ENCODE data around the gene ERN1.

ERN1 gene

GRCh38 chr17:64057701-64058263, 72.2 kb downstream of the ERN1 start:
- no peak overlapping the region for H3K9ac ChIP-seq (ENCODE audit: low read depth, low read length, poor library complexity, severe bottlenecking)
- no peaks in the 10 kb centered on the region for H3F3A ChIP-seq (ENCODE audit: low read depth)
- no peaks in the 10 kb centered on the region for H3K36me3 ChIP-seq (ENCODE audit: insufficient read depth, low read length)
- H3K4me2 ChIP-seq (ENCODE audit: low read depth, low read length, poor library complexity, severe bottlenecking), result no peak overlapping the region
- no peak overlapping the region for H3K4me3 ChIP-seq (ENCODE audit: low read length, poor library complexity, severe bottlenecking)
- no peaks in the 10 kb centered on the region for H3K9me2 ChIP-seq (replicated peaks; ENCODE audit: low read depth, low read length)
- H3K27me3 ChIP-seq (ENCODE audit: insufficient read depth, low read length, poor library complexity, severe bottlenecking), result no peaks in the 10 kb centered on the region
- no peaks in the 10 kb centered on the region for H4K20me1 ChIP-seq (ENCODE audit: insufficient read depth, low read length, poor library complexity, severe bottlenecking)
- TF ChIP-seq CTCF (conservative IDR thresholded peaks at IDR 0.05; ENCODE audit: low read length) (no peak), EZH2phosphoT487 (IDR thresholded peaks at IDR 0.05; ENCODE audit: borderline replicate concordance) (no peak)
- no peaks in the 10 kb centered on the region for H3K9me3 ChIP-seq (ENCODE audit: insufficient read depth, low read depth, low read length)
- H2AFZ ChIP-seq (ENCODE audit: low read length), result no peak overlapping the region
- no peaks in the 10 kb centered on the region for H3K4me1 ChIP-seq (ENCODE audit: insufficient read depth, low read length, poor library complexity, severe bottlenecking)
- H3K79me2 ChIP-seq (ENCODE audit: insufficient read depth, low read length), result no peaks in the 10 kb centered on the region

- Histone ChIP-seq H2AFZ (ENCODE audit: low read length) (no peak overlapping the region), H3K79me2 (ENCODE audit: insufficient read depth, low read length) (no peaks in the 10 kb centered on the region), H3K36me3 (ENCODE audit: insufficient read depth, low read length) (no peaks in the 10 kb centered on the region), H3K4me2 (ENCODE audit: low read depth, low read length, poor library complexity, severe bottlenecking) (no peak overlapping the region), H3K9me2 (replicated peaks; ENCODE audit: low read depth, low read length) (no peaks in the 10 kb centered on the region), H3K27me3 (ENCODE audit: insufficient read depth, low read length, poor library complexity, severe bottlenecking) (no peaks in the 10 kb centered on the region), H3K4me1 (ENCODE audit: insufficient read depth, low read length, poor library complexity, severe bottlenecking) (no peaks in the 10 kb centered on the region), H4K20me1 (ENCODE audit: insufficient read depth, low read length, poor library complexity, severe bottlenecking) (no peaks in the 10 kb centered on the region), H3F3A (ENCODE audit: low read depth) (no peaks in the 10 kb centered on the region), H3K4me3 (ENCODE audit: low read length, poor library complexity, severe bottlenecking) (no peak overlapping the region), H3K9ac (ENCODE audit: low read depth, low read length, poor library complexity, severe bottlenecking) (no peak overlapping the region), H3K9me3 (ENCODE audit: insufficient read depth, low read depth, low read length) (no peaks in the 10 kb centered on the region)
- no peak for TF ChIP-seq CTCF (conservative IDR thresholded peaks at IDR 0.05; ENCODE audit: low read length)
- TF ChIP-seq EZH2phosphoT487 (IDR thresholded peaks at IDR 0.05; ENCODE audit: borderline replicate concordance), result no peak
Measured at GRCh38 chr17:64056269-64057005, 73.5 kb downstream of the ERN1 start.

GRCh38 chr17:64055183-64056142, 74.5 kb downstream of the ERN1 start:
- no peaks in the 10 kb centered on the region for H3K9me2 ChIP-seq (replicated peaks; ENCODE audit: low read depth, low read length)
- H3K27me3 ChIP-seq (ENCODE audit: insufficient read depth, low read length, poor library complexity, severe bottlenecking), result no peaks in the 10 kb centered on the region
- no peak for TF ChIP-seq CTCF (conservative IDR thresholded peaks at IDR 0.05; ENCODE audit: low read length)
- TF ChIP-seq EZH2phosphoT487 (IDR thresholded peaks at IDR 0.05; ENCODE audit: borderline replicate concordance), result no peak
- no peak overlapping the region for H3K4me2 ChIP-seq (ENCODE audit: low read depth, low read length, poor library complexity, severe bottlenecking)
- no peak overlapping the region for H3K9ac ChIP-seq (ENCODE audit: low read depth, low read length, poor library complexity, severe bottlenecking)
- no peak overlapping the region for H3K4me3 ChIP-seq (ENCODE audit: low read length, poor library complexity, severe bottlenecking)
- no peaks in the 10 kb centered on the region for H4K20me1 ChIP-seq (ENCODE audit: insufficient read depth, low read length, poor library complexity, severe bottlenecking)
- no peaks in the 10 kb centered on the region for H3K79me2 ChIP-seq (ENCODE audit: insufficient read depth, low read length)
- no peak overlapping the region for H2AFZ ChIP-seq (ENCODE audit: low read length)
- no peaks in the 10 kb centered on the region for H3K4me1 ChIP-seq (ENCODE audit: insufficient read depth, low read length, poor library complexity, severe bottlenecking)
- H3K36me3 ChIP-seq (ENCODE audit: insufficient read depth, low read length), result no peaks in the 10 kb centered on the region
- no peaks in the 10 kb centered on the region for H3K9me3 ChIP-seq (ENCODE audit: insufficient read depth, low read depth, low read length)
- no peaks in the 10 kb centered on the region for H3F3A ChIP-seq (ENCODE audit: low read depth)
